Stimulated activated CD8-positive, alpha-beta memory T cell treated with anti-CD3 and anti-CD28 coated beads, Interleukin-7, amount 100 ng/mL, for 4 hours (primary cell): ENCODE results near the gene LCE3B.
A peak's percentile ranks its signal among the peaks of the same experiment; 100 is the strongest.
"Not testable (repeated sequence)": the region's sequence is repeated elsewhere in the genome, so short reads cannot be mapped to it uniquely, and the experiment has no call there.

Experiments
- DNase-seq, 2 donors: peaks; one replicate each; pipeline ENCODE4 v3.0.0-alpha.2; 2020; ENCODE audit warnings: low read depth in 2 of 2

Gene LCE3B

GRCh38 chr1:152613511-152613910, at the start of gene LCE3B:
Gene LCE3B (plus strand): TSS chr1:152613811. CDS start chr1:152613811, 0 bp downstream.
- no peak for DNase-seq

- DNase-seq: no peak
Measured at GRCh38 chr1:152565115-152565514, 48.5 kb upstream of the LCE3B start.

GRCh38 chr1:152565535-152566215, 47.9 kb upstream of the LCE3B start:
- DNase-seq: no peak

DNA sequence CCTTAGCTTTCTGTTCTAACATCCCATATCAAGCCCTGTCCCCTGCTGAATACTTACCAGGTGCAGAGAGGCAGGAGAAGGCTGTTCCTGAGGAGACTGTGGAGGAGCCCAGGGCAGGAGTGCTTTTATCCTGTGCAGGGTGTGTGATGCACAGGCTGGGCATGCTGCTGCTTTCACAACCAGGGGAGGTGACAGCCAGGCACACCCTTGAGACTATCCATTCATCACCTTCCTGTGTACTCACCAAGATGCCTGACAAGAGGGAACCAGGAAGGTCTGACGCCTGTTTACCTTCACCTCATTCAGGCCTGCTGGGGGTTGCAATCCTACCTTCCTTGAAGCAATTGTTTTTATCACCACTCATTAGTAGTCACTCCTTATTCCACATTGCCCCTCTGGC, 46.9 kb upstream of the LCE3B start, which contains the start of gene LCE3E:
TSS of gene LCE3E (minus strand) at position 100 of the 400 bp plus-strand sequence. CDS start 572 bp downstream, outside the sequence.
- no peak for DNase-seq

GRCh38 chr1:152577168-152577567, 36.4 kb upstream of the LCE3B start:
- no peak for DNase-seq

GRCh38 chr1:152579526-152579925, 34.1 kb upstream of the LCE3B start:
- not testable (repeated sequence) for DNase-seq

GRCh38 chr1:152580433-152580832, 33.2 kb upstream of the LCE3B start, which contains the start of gene LCE3D:
Gene LCE3D (minus strand): TSS chr1:152580516. CDS start chr1:152579936, 580 bp downstream.
- no peak for DNase-seq

DNA sequence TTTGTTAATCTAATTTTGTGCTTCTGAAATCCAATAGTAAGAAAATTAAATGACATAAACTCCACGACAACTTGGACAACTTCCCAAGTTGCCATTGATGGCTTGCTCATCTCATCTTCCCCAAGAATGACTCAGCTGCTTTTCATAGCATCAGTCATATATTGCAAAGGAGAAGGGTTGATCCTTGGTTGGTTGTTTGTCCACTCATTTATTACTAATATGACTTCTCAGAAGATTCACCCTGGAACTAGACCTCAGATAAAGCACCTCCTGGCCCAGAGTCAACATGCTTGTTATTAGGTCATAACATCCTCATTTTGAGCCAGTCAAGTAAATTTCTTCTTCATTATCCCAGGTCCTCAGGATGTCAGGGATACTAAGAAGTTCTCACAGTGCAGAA, 31.0 kb upstream of the LCE3B start:
- no peak for DNase-seq

- DNase-seq: no peak
Measured at GRCh38 chr1:152585586-152585985, 28.0 kb upstream of the LCE3B start.

DNA sequence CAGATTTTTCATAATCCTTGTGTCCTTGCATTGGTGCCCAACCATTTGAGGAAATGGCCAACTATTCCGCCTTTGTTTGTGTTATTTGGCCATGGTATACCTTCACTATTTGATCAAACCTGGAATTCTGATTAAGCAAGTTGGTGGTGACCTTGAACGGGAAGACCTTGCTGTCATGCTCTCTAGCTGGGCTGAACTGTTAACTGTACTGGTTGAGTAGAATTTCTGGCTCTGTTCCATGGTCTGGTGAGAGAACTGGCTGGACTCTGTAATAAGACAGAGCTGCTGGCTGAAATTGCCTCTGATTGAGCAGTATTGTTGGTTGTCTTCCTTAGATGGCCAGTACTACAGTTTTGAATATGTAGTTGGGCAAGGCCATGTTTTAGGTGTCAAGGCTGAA, 16.6 kb upstream of the LCE3B start:
- DNase-seq: no peak

DNA sequence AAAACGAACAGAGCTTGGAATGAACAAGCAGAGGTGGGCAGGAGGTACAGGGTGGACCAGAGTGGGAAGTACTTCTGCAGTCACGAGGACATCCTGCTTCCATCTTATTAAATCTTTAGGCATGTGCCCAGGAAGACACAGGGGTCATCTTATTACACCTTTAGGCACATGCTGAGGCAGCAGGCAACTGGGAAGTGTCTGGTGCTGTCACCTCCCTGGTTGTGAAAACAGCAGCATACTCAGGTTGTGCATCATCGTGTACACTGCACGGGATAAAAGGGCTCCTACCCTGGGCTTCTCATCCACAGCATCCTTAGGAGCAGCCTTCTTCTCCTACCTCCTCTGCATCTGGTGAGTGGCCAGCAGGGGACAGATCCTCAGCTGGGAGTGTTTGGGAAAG, 13.7 kb upstream of the LCE3B start, which contains the start of gene LCE3C:
TSS of gene LCE3C (plus strand) at position 301 of the 400 bp plus-strand sequence. CDS start 498 bp downstream, outside the sequence.
- DNase-seq: no peak

- DNase-seq: no peak
Measured at GRCh38 chr1:152621993-152622392, 8.4 kb downstream of the LCE3B start.

- DNase-seq: no peak
Measured at GRCh38 chr1:152622803-152623202, 9.2 kb downstream of the LCE3B start, which contains the start of gene LCE3A. Gene LCE3A (minus strand): TSS chr1:152623103. CDS start chr1:152623103, 0 bp downstream.

- no peak for DNase-seq
Measured at GRCh38 chr1:152623203-152623844, 9.7 kb downstream of the LCE3B start.

DNA sequence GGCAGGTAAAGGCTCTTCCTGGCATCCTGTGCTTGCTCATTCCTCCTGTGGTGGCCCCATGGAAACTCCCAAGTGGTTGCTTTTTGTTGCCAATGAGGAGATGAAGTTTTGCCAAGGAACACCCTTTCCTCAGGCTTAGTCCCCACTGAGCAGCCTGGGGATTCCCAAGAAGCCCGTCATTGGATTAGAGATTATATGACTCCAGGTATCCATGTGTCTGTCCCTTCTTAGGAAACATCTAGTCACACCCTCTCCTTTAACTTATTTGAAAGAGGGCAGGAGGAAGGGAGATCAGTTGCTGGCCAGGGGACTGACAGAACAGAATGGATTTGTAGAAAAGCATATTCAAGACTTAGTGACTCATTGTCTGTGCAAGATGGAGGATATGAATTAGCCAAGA, 13.1 kb downstream of the LCE3B start:
- DNase-seq: no peak

GRCh38 chr1:152630596-152630995, 17.0 kb downstream of the LCE3B start:
- DNase-seq: no peak

DNA sequence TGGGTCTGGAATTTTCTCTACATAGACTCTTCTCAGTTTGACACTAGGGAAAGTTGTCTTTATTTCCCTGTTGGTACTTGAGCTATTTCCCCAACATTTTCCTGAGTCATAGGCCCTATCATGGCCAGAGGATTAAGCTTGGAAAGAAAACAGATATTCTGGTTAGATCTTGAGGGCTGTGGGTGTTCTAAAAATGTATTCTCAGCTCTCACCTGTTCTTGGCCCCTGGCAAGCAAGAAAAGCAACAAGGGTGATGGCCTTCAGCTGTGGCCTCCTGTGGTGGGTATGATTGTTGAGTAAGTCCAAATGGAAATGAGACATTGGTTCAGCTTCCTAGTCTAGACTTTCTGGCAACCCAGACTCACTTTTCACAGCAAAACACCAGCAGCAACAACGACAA, 26.7 kb downstream of the LCE3B start:
- DNase-seq: no peak

DNA sequence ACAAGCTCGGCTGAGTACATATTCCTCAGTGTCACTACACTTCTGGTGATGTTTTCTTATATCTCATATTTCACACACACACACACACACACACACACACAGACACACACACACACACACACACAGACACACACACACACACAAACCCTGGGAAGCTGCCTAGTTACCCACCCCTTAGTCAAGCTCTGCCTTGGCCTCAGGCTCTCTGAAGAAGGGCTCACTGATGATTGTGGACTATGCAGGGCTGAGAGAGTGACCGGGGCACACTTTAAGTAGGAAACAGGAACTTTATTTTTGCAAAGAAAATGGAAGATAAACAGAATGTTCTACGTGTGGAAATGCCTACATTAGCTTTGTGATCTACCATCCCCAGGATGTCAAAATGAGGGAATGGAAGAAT, 30.3 kb downstream of the LCE3B start:
- DNase-seq: no peak

- DNase-seq: no peak
Measured at GRCh38 chr1:152645146-152645545, 31.5 kb downstream of the LCE3B start.

- no peak for DNase-seq
Measured at GRCh38 chr1:152646656-152647055, 33.0 kb downstream of the LCE3B start.

- peak; percentile 5 to 11 for DNase-seq
Measured at GRCh38 chr1:152654110-152654509, 40.5 kb downstream of the LCE3B start.

DNA sequence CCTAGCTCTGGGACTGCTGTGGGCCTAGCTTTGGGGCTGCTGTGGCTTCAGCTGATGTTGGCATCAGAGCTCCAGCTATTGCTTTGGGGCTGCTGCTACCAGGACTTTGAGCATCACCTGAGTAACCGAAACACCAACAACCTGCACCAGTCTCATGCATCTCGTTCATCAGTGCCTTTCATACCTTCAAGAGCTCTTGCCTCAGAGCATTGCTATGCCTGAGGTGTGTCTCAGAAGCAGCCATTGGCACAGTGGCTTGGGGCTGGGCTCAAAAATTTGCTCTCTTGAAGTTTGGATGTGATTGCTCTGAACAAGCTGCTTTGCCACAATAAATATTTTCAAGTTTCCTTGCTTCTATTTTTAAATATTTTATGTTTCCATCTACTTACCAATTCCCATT, 42.8 kb downstream of the LCE3B start:
- no peak for DNase-seq

DNA sequence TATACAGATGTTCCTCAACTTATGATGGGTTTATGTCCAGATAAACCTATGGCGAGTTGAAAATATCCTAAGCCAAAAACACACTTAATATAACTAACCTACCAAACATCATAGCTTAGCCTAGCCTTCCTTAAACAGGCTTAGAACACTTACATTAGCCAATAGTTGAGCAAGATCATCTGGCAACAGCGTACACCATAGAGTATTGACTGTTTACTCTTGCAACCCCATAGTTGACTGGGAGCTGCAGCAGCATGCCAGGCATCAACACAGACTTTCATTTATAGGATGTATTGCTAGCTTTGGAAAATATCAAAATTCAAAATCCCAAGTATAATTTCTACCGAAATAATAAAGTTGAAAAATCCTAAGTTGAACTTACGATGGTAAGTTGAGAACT, 44.1 kb downstream of the LCE3B start:
- no peak for DNase-seq
